ENCODE results near the gene CERS4.

Gene CERS4

DNA sequence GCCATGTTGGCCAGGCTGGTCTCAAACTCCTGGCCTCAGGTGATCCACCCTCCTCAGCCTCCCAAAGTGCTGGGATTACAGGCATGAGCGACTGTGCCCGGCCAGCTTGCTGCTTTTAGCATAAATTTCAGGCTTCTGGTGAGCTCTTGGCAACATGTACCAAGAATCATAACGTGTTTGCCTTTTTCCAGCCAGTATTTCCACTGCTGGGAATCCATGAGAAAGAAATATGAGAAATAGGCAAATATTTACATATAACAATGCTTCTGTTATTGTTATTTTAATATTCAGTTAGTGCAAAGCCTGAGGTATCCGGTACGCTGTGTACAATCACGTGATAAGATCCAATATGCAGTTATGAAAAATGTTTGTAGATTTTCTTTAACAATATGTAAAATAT, 29.2 kb upstream of the CERS4 start:
- TF ChIP-seq MAX (IDR thresholded peaks at IDR 0.05) (no peak), EGR1 (IDR thresholded peaks at IDR 0.05) (no peak), RAD21 (IDR thresholded peaks at IDR 0.05; ENCODE audit: low read depth) (no peak), TEAD4 (IDR thresholded peaks at IDR 0.05) (no peak), CREB1 (IDR thresholded peaks at IDR 0.05; ENCODE audit: low read depth) (no peak), EP300 (IDR thresholded peaks at IDR 0.05; ENCODE audit: borderline replicate concordance) (no peak), CEBPB (IDR thresholded peaks at IDR 0.05) (no peak), ZBTB7A (IDR thresholded peaks at IDR 0.05; ENCODE audit: low read depth) (no peak)

GRCh38 chr19:8184274-8184673, 24.9 kb upstream of the CERS4 start:
- TF ChIP-seq MAX (IDR thresholded peaks at IDR 0.05) (no peak), FOXM1 (IDR thresholded peaks at IDR 0.05; ENCODE audit: borderline replicate concordance, low read depth) (no peak), EP300 (IDR thresholded peaks at IDR 0.05; ENCODE audit: borderline replicate concordance) (no peak), YY1 (IDR thresholded peaks at IDR 0.05; ENCODE audit: low read depth) (no peak), RAD21 (IDR thresholded peaks at IDR 0.05; ENCODE audit: low read depth) (no peak), ZBTB7A (IDR thresholded peaks at IDR 0.05; ENCODE audit: low read depth) (no peak), REST (IDR thresholded peaks at IDR 0.05; ENCODE audit: low read depth) (no peak), TEAD4 (IDR thresholded peaks at IDR 0.05) (no peak), NFIC (IDR thresholded peaks at IDR 0.05) (no peak), EGR1 (IDR thresholded peaks at IDR 0.05) (no peak), TAF1 (IDR thresholded peaks at IDR 0.05; ENCODE audit: low read depth) (no peak), TCF12 (IDR thresholded peaks at IDR 0.05; ENCODE audit: low read depth) (no peak), CREB1 (IDR thresholded peaks at IDR 0.05; ENCODE audit: low read depth) (no peak), CEBPB (IDR thresholded peaks at IDR 0.05) (no peak)
- TF ChIP-seq, protein P1, sequence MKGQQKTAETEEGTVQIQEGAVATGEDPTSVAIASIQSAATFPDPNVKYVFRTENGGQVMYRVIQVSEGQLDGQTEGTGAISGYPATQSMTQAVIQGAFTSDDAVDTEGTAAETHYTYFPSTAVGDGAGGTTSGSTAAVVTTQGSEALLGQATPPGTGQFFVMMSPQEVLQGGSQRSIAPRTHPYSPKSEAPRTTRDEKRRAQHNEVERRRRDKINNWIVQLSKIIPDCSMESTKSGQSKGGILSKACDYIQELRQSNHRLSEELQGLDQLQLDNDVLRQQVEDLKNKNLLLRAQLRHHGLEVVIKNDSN (IDR thresholded peaks at IDR 0.05): no peak

DNA sequence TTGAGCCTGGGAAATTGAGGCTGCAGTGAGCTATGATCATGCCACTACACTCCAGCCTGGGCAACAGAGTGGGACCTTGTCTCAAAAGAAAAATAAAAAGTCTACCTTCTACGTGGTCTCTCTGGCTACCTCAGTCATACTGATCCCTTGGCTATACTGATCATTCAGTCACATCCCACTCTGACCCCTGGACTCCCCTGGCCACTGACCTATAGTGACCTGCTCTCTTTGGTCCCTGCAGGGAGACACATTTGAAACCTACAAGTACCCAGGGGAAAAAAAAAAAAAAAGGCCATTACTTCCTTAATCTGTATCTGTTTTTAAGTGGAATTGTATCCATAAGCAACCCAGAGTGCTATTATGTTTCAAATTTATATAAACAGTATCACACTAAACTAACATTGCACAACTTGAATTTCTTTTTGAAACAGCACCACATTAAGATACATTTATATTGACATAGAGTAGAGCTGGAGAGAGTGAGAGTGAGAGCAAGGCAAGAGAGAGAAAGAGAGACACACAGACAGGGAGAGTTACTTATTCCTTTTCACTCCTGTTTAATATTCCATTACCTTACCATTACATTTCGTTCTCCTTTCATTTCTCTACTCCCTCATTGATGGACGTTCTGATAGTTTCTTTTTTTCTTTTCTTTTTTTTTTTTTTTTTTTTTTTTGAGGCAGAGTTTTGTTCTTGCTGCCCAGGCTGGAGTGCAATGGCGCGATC, 23.7 kb upstream of the CERS4 start:
- TF ChIP-seq EP300 (IDR thresholded peaks at IDR 0.05; ENCODE audit: borderline replicate concordance) (no peak), MAX (IDR thresholded peaks at IDR 0.05) (no peak), TAF1 (IDR thresholded peaks at IDR 0.05; ENCODE audit: low read depth) (no peak), CEBPB (IDR thresholded peaks at IDR 0.05) (no peak), YY1 (IDR thresholded peaks at IDR 0.05; ENCODE audit: low read depth) (no peak)
- TF ChIP-seq, protein P1 (IDR thresholded peaks at IDR 0.05): no peak

- no peak for TF ChIP-seq CREB1 (IDR thresholded peaks at IDR 0.05; ENCODE audit: low read depth)
- TF ChIP-seq, protein P1 (IDR thresholded peaks at IDR 0.05): no peak
Measured at GRCh38 chr19:8192221-8192820, 16.8 kb upstream of the CERS4 start.

GRCh38 chr19:8194528-8195267, 14.5 kb upstream of the CERS4 start:
- TF ChIP-seq TAF1 (IDR thresholded peaks at IDR 0.05; ENCODE audit: low read depth) (no peak), NFIC (IDR thresholded peaks at IDR 0.05) (no peak), TCF12 (IDR thresholded peaks at IDR 0.05; ENCODE audit: low read depth) (no peak), FOXM1 (IDR thresholded peaks at IDR 0.05; ENCODE audit: borderline replicate concordance, low read depth) (no peak), EGR1 (IDR thresholded peaks at IDR 0.05) (no peak), YY1 (IDR thresholded peaks at IDR 0.05; ENCODE audit: low read depth) (no peak), RAD21 (IDR thresholded peaks at IDR 0.05; ENCODE audit: low read depth) (no peak), MAX (IDR thresholded peaks at IDR 0.05) (no peak), CEBPB (IDR thresholded peaks at IDR 0.05) (no peak), TEAD4 (IDR thresholded peaks at IDR 0.05) (no peak), ZBTB7A (IDR thresholded peaks at IDR 0.05; ENCODE audit: low read depth) (no peak)
- TF ChIP-seq, protein P1 (IDR thresholded peaks at IDR 0.05): no peak

Measured in Ishikawa (cell line).